Fibroblast of upper back skin (primary cell): ENCODE data around the gene NAA25.
A peak's percentile ranks its signal among the peaks of the same experiment; 100 is the strongest.
"Not testable (repeated sequence)": the region's sequence is repeated elsewhere in the genome, so short reads cannot be mapped to it uniquely, and the experiment has no call there.

Experiments used
- DNase-seq: peaks from one replicate; pipeline ENCODE4 v3.0.0-alpha.2; 2013

NAA25 gene

GRCh38 chr12:112116232-112117060 lies 7.9 kb upstream of the NAA25 start:
- peak; percentile 57 for DNase-seq

GRCh38 chr12:112115259-112116045 lies 6.9 kb upstream of the NAA25 start:
- no peak for DNase-seq

GRCh38 chr12:112112409-112113133 lies 4.0 kb upstream of the NAA25 start:
- no peak for DNase-seq

- DNase-seq: no peak
These were observed 3.3 kb upstream of the NAA25 start for GRCh38 chr12:112111931-112112330.

GRCh38 chr12:112110787-112111662 lies 2.4 kb upstream of the NAA25 start:
- not testable (repeated sequence) for DNase-seq

GRCh38 chr12:112107306-112108201 lies 1.0 kb downstream of the NAA25 start:
- DNase-seq: no peak

GRCh38 chr12:112105891-112106290 lies 2.7 kb downstream of the NAA25 start:
- DNase-seq: no peak

- no peak for DNase-seq
These were observed 4.7 kb downstream of the NAA25 start for GRCh38 chr12:112103758-112104503.

GRCh38 chr12:112102746-112103145 lies 5.8 kb downstream of the NAA25 start:
- DNase-seq: not testable (repeated sequence)

- DNase-seq: no peak
These were observed 6.5 kb downstream of the NAA25 start for GRCh38 chr12:112102127-112102526.

GRCh38 chr12:112100500-112100899 lies 8.1 kb downstream of the NAA25 start:
- not testable (repeated sequence) for DNase-seq

GRCh38 chr12:112097641-112098040 lies 10.9 kb downstream of the NAA25 start:
- no peak for DNase-seq

- peak; percentile 54 for DNase-seq
These were observed 11.9 kb downstream of the NAA25 start for GRCh38 chr12:112096667-112097066.

- no peak for DNase-seq
These were observed 12.5 kb downstream of the NAA25 start for GRCh38 chr12:112096070-112096469.

GRCh38 chr12:112091563-112091962 lies 17.0 kb downstream of the NAA25 start:
- no peak for DNase-seq

GRCh38 chr12:112087851-112088250 lies 20.7 kb downstream of the NAA25 start:
- DNase-seq: no peak

- DNase-seq: no peak
These were observed 21.3 kb downstream of the NAA25 start for GRCh38 chr12:112087055-112087850.

GRCh38 chr12:112066566-112066965 lies 42.0 kb downstream of the NAA25 start:
- no peak for DNase-seq

GRCh38 chr12:112063273-112063672 lies 45.3 kb downstream of the NAA25 start:
- no peak for DNase-seq

GRCh38 chr12:112061137-112061536 lies 47.4 kb downstream of the NAA25 start:
- no peak for DNase-seq
